GM12878 (cell line): ENCODE measurements around the gene PANX2. TPM values are rescaled to one million over a fixed set of nuclear protein-coding genes. Genes with fewer than 3 reads are reported as not detected.

Source experiments
- ATAC-seq: fragments of 200-7000 bp; cut with Tn5 transposase; 3 replicates; pipeline ENCODE4 v1.9.1; 2020; ENCODE audit warnings: mild to moderate bottlenecking, moderate library complexity
- BruUV-seq: library from RNA; stranded (reverse); fragments of 400-500 nt; replicated peaks from 2 replicates; lab custom pipeline; 2021; lab: Mats Ljungman, UMichigan
- CTCF ChIA-PET: fragments of 300-600 bp; sonication (Branson Sonifier 250); formaldehyde crosslinking; extraction: SDS; loops from one replicate; lab custom pipeline; 2021; ENCODE audit warnings: inconsistent platforms; lab: Yijun Ruan, JAX
- POLR2A ChIA-PET: fragments of 350-600 bp; formaldehyde crosslinking; extraction: SDS; loops from one replicate; lab custom pipeline; 2021; ENCODE audit warnings: inconsistent platforms; lab: Charles Lee
- RAD21 ChIA-PET: fragments of 300-600 bp; sonication (Branson Sonifier 250); formaldehyde crosslinking; loops from one replicate; lab custom pipeline; 2023; ENCODE audit warnings: antibody characterized with exemption; ENCODE audit not compliant: unreplicated experiment; lab: Charles Lee
- SMC1A ChIA-PET: fragments of 300-600 bp; sonication (Branson Sonifier 250); formaldehyde crosslinking; loops from one replicate; lab custom pipeline; 2023; ENCODE audit not compliant: unreplicated experiment, uncharacterized antibody; lab: Charles Lee
- DNase-seq: peaks from one replicate; pipeline ENCODE4 v3.0.0-alpha.2; 2011; ENCODE audit warnings: low read depth, low spot score
- FAIRE-seq: peaks from 3 replicates; lab custom pipeline; 2011; peaks lifted over from hg19 to GRCh38; lab: Jason Lieb, UNC
- H2AFZ ChIP-seq: 2 replicates; pipeline ENCODE4 v1.6.0; 2011; ENCODE audit warnings: low read depth, low read length, control low read depth; ENCODE audit not compliant: control insufficient read depth
- H3K27ac ChIP-seq: 2 replicates; pipeline ENCODE4 v1.5.1; 2011; ENCODE audit warnings: control low read depth; ENCODE audit not compliant: control insufficient read depth, insufficient read depth
- H3K27me3 ChIP-seq, 2 experiments: replicated peaks in 1 of 2; 2 replicates each; pipeline versions ENCODE4 v1.6.0 to v1.6.1; 2011; ENCODE audit warnings: low read length in 1 of 2; ENCODE audit not compliant: control insufficient read depth in 2 of 2, insufficient read depth in 2 of 2
- H3K36me3 ChIP-seq, 2 experiments: 2 replicates each; pipeline ENCODE4 v1.5.1; 2011; ENCODE audit warnings: low read length in 1 of 2; ENCODE audit not compliant: control insufficient read depth in 2 of 2, insufficient read depth in 2 of 2
- H3K4me1 ChIP-seq: 2 replicates; pipeline ENCODE4 v1.6.1; 2011; ENCODE audit warnings: mild to moderate bottlenecking, low read length, moderate library complexity, mixed read lengths; ENCODE audit not compliant: control insufficient read depth, insufficient read depth
- H3K4me2 ChIP-seq: 2 replicates; pipeline ENCODE4 v1.6.0; 2011; ENCODE audit warnings: control low read depth; ENCODE audit not compliant: control insufficient read depth, insufficient read depth
- H3K4me3 ChIP-seq: fragments of 200-600 bp; sonication (generic); 2 replicates; pipeline ENCODE4 v1.5.1; 2016
- H3K79me2 ChIP-seq: 2 replicates; pipeline ENCODE4 v1.6.0; 2011; ENCODE audit warnings: low read length; ENCODE audit not compliant: control insufficient read depth, insufficient read depth
- H3K9ac ChIP-seq: 2 replicates; pipeline ENCODE4 v1.8.0; 2011; ENCODE audit warnings: low read length, control low read depth, mixed read lengths; ENCODE audit not compliant: control insufficient read depth, insufficient read depth
- H3K9me3 ChIP-seq: replicated peaks from 3 replicates; pipeline ENCODE4 v1.5.1; 2011; ENCODE audit warnings: mild to moderate bottlenecking, low read length; ENCODE audit not compliant: control insufficient read depth, insufficient read depth
- H4K20me1 ChIP-seq: 2 replicates; pipeline ENCODE4 v1.6.0; 2011; ENCODE audit not compliant: control insufficient read depth, insufficient read depth
- BRCA1 ChIP-seq: IDR thresholded peaks from 2 replicates; pipeline ENCODE4 v1.6.1; 2011; ENCODE audit warnings: low read depth, low read length, improper control_type of control experiment
- CHD1 ChIP-seq: IDR thresholded peaks from 2 replicates; pipeline ENCODE4 v1.6.1; 2012; ENCODE audit warnings: low read depth, low read length, improper control_type of control experiment
- EGR1 ChIP-seq, 2 experiments: IDR thresholded peaks; 1 replicate in 1 of 2; 2 replicates in 1 of 2; pipeline ENCODE4 v1.6.1; 2011 to 2012; ENCODE audit warnings: low read depth in 2 of 2, low read length in 2 of 2, borderline replicate concordance in 1 of 2, mild to moderate bottlenecking in 1 of 2, moderate library complexity in 1 of 2
- NR2C2 ChIP-seq: IDR thresholded peaks from 2 replicates; pipeline ENCODE4 v1.6.1; 2011; ENCODE audit warnings: borderline replicate concordance, low read depth; ENCODE audit not compliant: control insufficient read depth, insufficient read length
- POLR2A ChIP-seq: IDR thresholded peaks from 2 replicates; pipeline ENCODE4 v1.6.1; 2011; ENCODE audit warnings: low read depth, mild to moderate bottlenecking, low read length
- POU2F2 ChIP-seq: IDR thresholded peaks from 3 replicates; pipeline ENCODE4 v1.6.1; 2011; ENCODE audit warnings: low read depth, mild to moderate bottlenecking, low read length, borderline replicate concordance
- RELA ChIP-seq: fragments of 450-650 bp; IDR thresholded peaks from 2 replicates; pipeline ENCODE4 v1.8.0; 2014; ENCODE audit warnings: borderline replicate concordance; ENCODE audit not compliant: partially characterized antibody
- ZBED1 ChIP-seq: IDR thresholded peaks from 2 replicates; pipeline ENCODE4 v1.6.1; 2016; ENCODE audit warnings: borderline replicate concordance
- WGBS: methylation state at CpG from one replicate; pipeline ENCODE4 v1.1.6; 2016; ENCODE audit warnings: low lambda C conversion rate; ENCODE audit not compliant: insufficient replicate concordance, insufficient coverage; ENCODE audit errors: missing lambda C conversion rate; 5-methylcytosine and 5-hydroxymethylcytosine counted together
- in situ Hi-C: fragments of 300-500 bp; cut with MboI; formaldehyde crosslinking; loops from 9 replicates; pipeline ENCODE4 v1.14.3; 2018; ENCODE audit warnings: mixed read lengths
- intact Hi-C: fragments of 100-400 bp; cut with micrococcal nuclease; formaldehyde crosslinking; loops from one replicate; pipeline ENCODE4 v1.14.2; 2022; ENCODE audit not compliant: unreplicated experiment
- polyA plus RNA-seq, 11 experiments: library from polyadenylated mRNA; depleted of rRNA in 4 of 11; unstranded in 6 of 11; stranded (reverse) in 5 of 11; fragments of >200 nt; fragmentation: Nextera tagmentation in 4 of 11; fragmentation: Illumina TruSeq in 1 of 11; extraction: Ambion mirVana in 4 of 11; extraction: Trizol in 1 of 11; gene quantifications; 1 replicate in 1 of 11; 2 replicates in 10 of 11; pipeline versions ENCODE4 v1.2.1 to v1.2.3, GENCODE V29; 2011 to 2016; ENCODE audit warnings: inconsistent platforms in 2 of 11, missing spikeins in 2 of 11, low read depth in 1 of 11
- total RNA-seq, 4 experiments: library from RNA; depleted of rRNA in 3 of 4; stranded (reverse); fragments of >200 nt in 3 of 4; fragmentation: Illumina TruSeq in 1 of 4; extraction: Trizol in 1 of 4; gene quantifications; 2 replicates each; pipeline versions ENCODE4 v1.2.1 to v1.2.3, GENCODE V29; 2013 to 2021
- TF ChIP-seq, protein P1 (sequence below): fragments of 450-650 bp; IDR thresholded peaks from 2 replicates; pipeline ENCODE4 v1.6.1; 2017; ENCODE audit warnings: mild to moderate bottlenecking, moderate library complexity
- TF ChIP-seq, protein P2 (sequence below), 3 experiments: IDR thresholded peaks in 2 of 3; conservative IDR thresholded peaks in 1 of 3; 2 replicates each; pipeline ENCODE4 v1.5.1; 2011; ENCODE audit warnings: low read depth in 3 of 3, low read length in 3 of 3, mild to moderate bottlenecking in 3 of 3, control low read depth in 2 of 3, moderate library complexity in 2 of 3, inconsistent platforms in 1 of 3, mixed read lengths in 1 of 3; ENCODE audit not compliant: control insufficient read depth in 2 of 3, insufficient read depth in 1 of 3; ENCODE audit errors: extremely low read depth in 1 of 3

Gene PANX2
- total and polyA plus RNA-seq, 10 of the 15 experiments (the other 5 are each of a cell fraction or from before 2014, with no cell fraction given), result 0.04 to 0.44 (median 0.17) TPM; not detected in 5

DNA sequence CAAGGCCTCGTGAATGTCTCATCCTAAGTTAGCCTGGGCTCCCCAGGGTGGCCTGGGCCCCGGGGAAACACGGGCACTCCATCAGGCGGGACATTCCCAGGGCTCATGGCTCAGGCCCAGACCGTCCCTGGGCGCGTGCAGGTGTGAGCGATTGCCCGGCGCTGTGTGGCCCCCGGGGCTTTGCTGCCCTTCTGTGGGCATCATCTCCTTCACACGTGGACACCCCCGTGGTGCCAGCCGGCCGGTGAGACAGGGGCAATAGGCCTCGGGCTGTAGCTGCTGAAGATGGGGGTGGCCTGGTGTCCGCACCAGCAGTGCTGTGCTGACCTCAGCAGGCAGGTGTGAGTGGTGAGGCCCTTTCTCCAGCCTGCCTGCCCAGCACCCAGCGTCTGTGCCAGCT, 25.7 kb downstream of the PANX2 start (continued):
- TF ChIP-seq NR2C2, result no peak

GRCh38 chr22:50197000-50197800, 26.7 kb downstream of the PANX2 start:
- CTCF ChIA-PET, result interaction anchor here (1.2 kb wide), 1 partner anchor 24 kb away, joined by 3 read pairs; no protein-coding TSS in a partner anchor
- TF ChIP-seq EGR1 (IDR thresholded peaks at IDR 0.05; ENCODE audit: borderline replicate concordance in 1 of 2, low read depth in 2 of 2, low read length in 2 of 2) (peak in 1 of 2 experiments; percentile 4; a peak in 1 of 3 replicates), CHD1 (no peak), POU2F2 (no peak), ZBED1 (no peak), RELA (no peak), POLR2A (peak; percentile 12; the same call in 1 of the 2 replicates), BRCA1 (no peak)
- TF ChIP-seq, protein P1, sequence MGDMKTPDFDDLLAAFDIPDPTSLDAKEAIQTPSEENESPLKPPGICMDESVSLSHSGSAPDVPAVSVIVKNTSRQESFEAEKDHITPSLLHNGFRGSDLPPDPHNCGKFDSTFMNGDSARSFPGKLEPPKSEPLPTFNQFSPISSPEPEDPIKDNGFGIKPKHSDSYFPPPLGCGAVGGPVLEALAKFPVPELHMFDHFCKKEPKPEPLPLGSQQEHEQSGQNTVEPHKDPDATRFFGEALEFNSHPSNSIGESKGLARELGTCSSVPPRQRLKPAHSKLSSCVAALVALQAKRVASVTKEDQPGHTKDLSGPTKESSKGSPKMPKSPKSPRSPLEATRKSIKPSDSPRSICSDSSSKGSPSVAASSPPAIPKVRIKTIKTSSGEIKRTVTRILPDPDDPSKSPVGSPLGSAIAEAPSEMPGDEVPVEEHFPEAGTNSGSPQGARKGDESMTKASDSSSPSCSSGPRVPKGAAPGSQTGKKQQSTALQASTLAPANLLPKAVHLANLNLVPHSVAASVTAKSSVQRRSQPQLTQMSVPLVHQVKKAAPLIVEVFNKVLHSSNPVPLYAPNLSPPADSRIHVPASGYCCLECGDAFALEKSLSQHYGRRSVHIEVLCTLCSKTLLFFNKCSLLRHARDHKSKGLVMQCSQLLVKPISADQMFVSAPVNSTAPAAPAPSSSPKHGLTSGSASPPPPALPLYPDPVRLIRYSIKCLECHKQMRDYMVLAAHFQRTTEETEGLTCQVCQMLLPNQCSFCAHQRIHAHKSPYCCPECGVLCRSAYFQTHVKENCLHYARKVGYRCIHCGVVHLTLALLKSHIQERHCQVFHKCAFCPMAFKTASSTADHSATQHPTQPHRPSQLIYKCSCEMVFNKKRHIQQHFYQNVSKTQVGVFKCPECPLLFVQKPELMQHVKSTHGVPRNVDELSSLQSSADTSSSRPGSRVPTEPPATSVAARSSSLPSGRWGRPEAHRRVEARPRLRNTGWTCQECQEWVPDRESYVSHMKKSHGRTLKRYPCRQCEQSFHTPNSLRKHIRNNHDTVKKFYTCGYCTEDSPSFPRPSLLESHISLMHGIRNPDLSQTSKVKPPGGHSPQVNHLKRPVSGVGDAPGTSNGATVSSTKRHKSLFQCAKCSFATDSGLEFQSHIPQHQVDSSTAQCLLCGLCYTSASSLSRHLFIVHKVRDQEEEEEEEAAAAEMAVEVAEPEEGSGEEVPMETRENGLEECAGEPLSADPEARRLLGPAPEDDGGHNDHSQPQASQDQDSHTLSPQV, result no peak
- TF ChIP-seq, protein P2, sequence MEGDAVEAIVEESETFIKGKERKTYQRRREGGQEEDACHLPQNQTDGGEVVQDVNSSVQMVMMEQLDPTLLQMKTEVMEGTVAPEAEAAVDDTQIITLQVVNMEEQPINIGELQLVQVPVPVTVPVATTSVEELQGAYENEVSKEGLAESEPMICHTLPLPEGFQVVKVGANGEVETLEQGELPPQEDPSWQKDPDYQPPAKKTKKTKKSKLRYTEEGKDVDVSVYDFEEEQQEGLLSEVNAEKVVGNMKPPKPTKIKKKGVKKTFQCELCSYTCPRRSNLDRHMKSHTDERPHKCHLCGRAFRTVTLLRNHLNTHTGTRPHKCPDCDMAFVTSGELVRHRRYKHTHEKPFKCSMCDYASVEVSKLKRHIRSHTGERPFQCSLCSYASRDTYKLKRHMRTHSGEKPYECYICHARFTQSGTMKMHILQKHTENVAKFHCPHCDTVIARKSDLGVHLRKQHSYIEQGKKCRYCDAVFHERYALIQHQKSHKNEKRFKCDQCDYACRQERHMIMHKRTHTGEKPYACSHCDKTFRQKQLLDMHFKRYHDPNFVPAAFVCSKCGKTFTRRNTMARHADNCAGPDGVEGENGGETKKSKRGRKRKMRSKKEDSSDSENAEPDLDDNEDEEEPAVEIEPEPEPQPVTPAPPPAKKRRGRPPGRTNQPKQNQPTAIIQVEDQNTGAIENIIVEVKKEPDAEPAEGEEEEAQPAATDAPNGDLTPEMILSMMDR (IDR thresholded peaks at IDR 0.05 in 2 of 3, conservative IDR thresholded peaks at IDR 0.05 in 1 of 3; ENCODE audit: control insufficient read depth in 2 of 3, extremely low read depth in 1 of 3, insufficient read depth in 1 of 3, low read depth in 3 of 3, low read length in 3 of 3), result no peak

More at GRCh38 chr22:50197000-50197800, 26.7 kb downstream of the PANX2 start:
- Histone ChIP-seq H3K4me2 (no peak overlapping the region), H3K79me2 (peaks cover 30% of the 10 kb centered on the region), H2AFZ (no peak overlapping the region), H3K9ac (no peak overlapping the region), H3K27ac (no peak overlapping the region), H3K4me1 (peaks cover 37% of the 10 kb centered on the region), H3K36me3 (peaks cover 0 to 45% of the 10 kb centered on the region in 2 experiments; a peak in 3 of 4 replicates), H3K4me3 (no peak overlapping the region), H3K9me3 (no peaks in the 10 kb centered on the region), H3K27me3 (no peaks in the 10 kb centered on the region), H4K20me1 (no peaks in the 10 kb centered on the region)
- ChIA-PET SMC1A (no interaction called here), RAD21 (interaction anchor here (1.5 kb wide), 1 partner anchor 10 kb away, joined by 3 read pairs; no protein-coding TSS in a partner anchor), POLR2A (no interaction called here)
- no peak for ATAC-seq
- in situ Hi-C loops, result no loop called here
- no TSS peak for BruUV-seq
- FAIRE-seq, result no peak
- intact Hi-C loops, result loop anchor here (10.0 kb wide), 1 partner anchor 262 kb away; no protein-coding TSS in a partner anchor
- 71% methylated on average over 12 of the region's 23 CpGs for WGBS
- no peak for DNase-seq
